Stimulated activated CD8-positive, alpha-beta memory T cell treated with anti-CD3 and anti-CD28 coated beads, Interleukin-15, amount 100 ng/mL, for 24 hours (primary cell): Measurements from ENCODE around the gene GIGYF2.
"Not testable (repeated sequence)": the region's sequence is repeated elsewhere in the genome, so short reads cannot be mapped to it uniquely, and the experiment has no call there.

Experiments used
- DNase-seq: peaks from one replicate; pipeline ENCODE4 v3.0.0-alpha.2; 2020; ENCODE audit warnings: low read depth

Gene GIGYF2

DNA sequence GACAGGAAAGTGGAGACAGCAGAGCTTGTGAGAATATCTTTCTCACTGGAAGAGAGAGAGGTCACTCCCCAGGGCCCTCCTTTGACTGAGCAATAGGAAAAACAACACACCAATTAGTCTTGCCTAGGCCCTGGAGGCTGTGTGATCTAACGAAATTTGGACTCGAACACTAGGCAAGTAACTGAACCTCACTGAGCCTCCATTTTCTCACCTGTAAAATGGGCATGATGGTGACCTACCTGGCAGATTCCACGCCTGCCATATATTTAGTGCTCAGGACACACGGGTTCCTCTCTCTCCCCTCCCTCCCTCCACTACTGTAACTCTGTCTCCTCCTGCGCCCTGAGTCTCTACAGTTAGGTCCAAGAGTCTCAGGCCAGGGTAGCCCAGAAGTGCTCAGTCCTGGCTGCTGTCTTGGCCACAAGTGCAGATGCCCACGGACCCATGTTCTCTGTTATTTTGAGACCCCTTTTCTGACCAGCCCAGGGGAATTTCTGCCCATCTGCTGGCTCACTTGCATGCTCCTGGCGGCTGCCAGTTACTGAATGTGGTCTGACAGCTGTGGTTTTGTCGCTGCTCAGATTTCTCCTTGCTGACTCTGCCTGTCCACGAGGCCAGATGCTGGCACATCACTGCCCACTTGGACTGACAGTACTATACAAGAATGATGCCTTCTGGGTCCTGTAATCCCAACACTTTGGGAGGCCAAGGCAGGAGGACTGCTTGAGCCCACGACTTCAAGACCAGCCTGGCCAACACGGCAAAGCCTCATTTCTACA, 9.6 kb upstream of the GIGYF2 start:
- DNase-seq: no peak

DNA sequence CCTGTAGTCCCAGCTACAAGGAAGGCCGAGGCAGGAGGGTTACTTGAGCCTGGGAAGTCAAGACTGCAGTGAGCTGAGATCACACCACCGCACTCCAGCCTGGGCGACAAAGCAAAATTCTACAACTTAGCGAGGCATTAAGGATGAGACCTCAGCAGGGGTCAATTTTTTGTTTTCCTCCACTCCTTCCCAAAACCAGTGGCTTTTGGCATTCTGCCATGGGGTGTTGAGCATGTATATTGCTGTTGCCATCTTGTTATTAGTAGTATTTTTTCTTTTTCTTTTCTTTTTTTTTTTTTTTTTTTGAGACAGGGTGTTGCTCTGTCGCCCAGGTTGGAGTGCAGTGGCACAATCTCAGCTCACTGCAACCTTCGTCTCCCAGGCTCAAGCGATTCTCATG, 8.9 kb upstream of the GIGYF2 start:
- no peak for DNase-seq

DNA sequence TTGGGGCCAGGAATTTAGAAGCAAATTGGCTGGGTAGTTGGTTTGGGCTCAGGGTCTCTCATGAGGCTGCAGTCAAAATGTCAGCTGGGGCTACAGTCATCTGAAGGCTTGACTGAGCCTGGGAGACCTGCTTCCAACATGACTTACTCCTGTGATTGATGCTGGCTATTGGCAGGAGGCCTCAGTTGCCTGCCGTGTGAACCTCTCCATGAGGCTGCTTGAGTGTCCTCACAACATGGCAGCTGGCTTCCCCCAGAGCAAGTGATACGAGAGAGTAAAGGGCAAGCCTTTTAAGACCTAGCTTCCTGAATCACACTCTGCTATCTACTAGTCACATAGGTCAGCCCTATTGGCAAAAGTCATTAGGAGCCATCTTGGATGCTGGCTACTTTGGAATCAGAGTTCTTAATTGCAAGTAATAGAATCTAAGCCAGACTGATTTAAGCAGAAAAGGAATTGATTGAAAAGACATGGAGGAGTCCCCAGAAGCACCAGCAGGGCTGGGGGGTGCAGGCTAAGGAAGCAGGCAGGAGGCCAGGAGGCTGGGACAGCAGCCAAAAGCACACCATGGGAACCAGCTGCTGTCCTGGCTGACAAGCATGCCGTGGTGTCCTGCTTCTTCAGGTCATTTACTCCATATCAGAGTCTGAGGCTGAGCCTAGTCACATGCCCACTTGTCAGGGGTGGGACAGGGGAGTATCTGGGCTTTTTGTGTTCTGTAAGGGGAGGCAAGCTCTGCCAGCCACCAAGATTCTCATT, 7.8 kb upstream of the GIGYF2 start:
- DNase-seq: no peak

DNA sequence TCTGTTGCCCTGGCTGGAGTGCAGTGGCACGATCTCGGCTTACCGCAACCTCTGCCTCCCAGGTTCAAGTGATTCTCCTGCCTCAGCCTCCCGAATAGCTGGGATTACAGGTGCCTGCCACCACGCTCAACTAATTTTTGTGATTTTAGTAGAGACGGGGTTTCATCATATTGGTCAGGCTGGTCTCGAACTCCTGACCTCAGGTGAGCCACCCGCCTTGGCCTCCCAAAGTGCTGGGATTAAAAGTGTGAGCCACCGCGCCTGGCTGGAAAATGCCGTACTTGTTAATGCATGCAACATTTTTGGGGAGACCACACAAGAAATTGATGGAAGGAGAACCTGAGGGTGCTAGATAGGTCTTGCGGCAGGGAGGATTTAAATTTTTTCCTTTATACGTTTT, 6.0 kb upstream of the GIGYF2 start:
- not testable (repeated sequence) for DNase-seq

DNA sequence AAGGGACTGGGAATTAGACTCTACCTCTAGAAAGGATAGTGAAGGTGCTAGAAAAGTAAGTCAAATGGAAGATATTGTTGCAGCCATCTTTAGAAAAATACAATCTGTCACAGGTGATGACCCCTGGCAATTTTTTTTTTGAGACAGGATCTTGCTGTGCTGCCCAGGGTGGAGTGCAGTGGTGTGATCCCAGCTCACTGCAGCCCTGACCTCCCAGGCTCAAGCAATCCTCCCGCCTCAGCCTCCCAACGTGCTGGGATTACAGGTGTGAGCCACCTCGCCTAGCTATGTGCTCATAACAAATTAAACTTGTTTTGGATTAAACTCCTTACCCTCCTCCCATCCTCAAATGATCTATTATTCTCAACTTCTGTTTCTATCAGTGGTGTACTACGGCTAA, 3.8 kb upstream of the GIGYF2 start:
- DNase-seq: no peak

DNA sequence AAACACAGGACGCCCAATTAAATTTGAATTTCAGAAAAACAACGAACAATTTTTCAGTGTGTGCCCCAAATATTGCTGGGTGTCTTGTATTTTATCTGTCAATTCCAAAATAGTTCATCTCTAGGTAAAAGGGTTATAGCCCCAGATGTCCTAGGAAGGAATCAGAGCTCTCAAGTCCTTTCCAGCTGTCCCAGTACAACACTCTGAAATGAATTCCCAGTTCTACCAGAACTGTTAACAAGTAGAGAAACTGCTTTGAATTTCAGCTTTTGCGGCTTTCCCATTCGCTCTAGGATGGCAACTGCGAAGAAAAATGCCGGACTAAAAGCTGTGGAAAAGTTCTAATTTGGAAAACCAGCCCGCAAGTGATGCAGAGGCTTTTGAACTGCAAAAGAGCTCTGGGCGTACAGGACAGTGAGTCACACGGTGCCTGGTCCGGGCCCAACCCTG, 497 bp upstream of the GIGYF2 start:
- DNase-seq: no peak

DNA sequence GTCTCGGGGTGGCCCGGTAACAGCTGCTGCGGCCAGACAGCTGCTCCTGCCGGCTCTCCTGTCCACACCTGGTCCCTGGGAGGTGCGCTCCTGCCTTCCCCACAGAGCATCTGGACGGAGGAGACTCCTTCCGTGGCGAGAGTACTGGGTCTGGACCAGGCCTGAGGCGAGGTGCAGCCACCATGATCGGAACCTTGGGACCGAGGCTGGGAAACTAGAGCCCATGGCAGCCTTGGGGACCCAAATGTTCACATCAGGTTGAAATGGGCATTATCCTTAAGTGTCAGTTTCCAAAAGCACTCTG, 628 bp downstream of the GIGYF2 start:
- no peak for DNase-seq

DNA sequence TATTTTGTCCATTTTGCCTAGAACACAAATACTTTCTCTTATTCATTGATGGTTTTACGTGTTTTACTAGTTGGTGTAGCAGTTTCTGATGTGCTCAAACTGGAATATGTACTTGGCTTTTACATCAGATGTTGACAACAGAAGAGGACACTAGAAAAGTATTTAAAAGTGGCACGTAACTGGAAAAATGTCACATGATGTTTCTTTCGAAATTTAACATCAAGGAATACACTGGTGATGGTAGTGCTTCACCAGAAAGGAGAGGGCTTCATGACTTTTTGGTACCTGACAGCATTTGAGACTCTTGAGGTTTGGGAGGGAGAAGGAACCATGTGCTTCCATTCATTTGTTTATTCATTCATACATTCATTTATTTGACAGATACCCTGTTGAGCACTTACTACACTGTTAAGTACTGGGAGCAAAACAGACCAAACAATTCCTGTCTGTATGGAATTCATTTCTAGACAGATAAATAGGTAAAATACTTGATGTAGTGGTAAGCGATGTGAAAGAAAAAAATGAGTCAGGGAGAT, 1.5 kb downstream of the GIGYF2 start:
- no peak for DNase-seq

DNA sequence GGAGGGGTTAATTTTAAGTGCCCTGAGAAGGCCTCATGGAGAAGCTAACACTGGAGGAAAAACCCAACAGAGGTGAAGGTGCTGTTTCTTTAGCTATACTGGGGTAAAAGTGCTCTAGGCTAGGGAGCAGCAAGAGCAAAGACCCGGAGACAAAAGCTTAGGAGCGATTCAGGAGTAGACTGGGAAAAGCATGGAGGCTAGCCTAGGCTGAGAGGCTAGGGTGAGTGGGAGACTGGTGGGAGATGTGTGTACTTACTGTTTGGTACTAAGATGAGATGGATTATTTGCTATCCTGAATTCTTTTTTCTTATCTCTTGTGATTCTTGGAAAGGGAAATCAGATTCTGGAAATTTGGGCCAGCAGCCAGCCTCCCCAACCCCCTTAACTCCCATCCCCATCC, 2.0 kb downstream of the GIGYF2 start:
- no peak for DNase-seq

DNA sequence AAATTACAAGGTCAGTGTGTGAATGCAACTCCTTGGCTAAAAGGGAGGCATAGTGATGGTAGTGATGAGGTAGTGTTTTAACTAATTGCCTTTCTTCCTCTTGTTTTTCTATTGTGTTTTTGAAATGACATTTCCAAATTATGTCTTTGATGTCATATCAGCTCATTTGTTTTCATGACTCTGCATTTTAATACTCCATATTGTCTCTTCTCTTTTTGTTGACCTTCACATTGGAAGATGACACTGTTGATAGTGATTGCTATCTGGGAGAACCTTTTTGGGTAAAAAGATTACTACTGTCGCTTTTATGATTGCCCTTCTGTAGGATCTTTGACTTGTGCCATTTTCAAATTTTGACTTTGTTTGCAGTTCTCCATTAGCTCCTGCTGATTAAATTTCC, 3.0 kb downstream of the GIGYF2 start:
- DNase-seq: no peak

DNA sequence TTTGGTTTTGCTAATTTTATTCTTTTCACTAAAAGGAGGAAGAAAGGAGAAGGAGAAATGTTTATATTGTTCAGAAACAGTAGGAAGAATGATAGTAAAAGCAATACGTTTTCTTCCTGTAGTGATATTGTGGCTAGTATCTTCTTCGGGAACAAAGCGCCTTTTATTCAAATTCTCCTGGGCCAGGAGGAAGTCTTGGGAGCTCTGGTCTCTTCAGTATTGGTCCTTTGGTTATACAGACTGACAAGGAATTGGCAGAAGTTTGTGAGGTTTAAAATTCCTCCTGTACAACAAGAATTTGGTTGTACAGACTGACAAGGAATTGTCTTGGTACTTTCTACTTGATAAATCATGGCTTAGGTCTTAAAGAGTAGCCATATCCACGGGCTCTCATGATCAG, 9.9 kb downstream of the GIGYF2 start:
- DNase-seq: no peak

DNA sequence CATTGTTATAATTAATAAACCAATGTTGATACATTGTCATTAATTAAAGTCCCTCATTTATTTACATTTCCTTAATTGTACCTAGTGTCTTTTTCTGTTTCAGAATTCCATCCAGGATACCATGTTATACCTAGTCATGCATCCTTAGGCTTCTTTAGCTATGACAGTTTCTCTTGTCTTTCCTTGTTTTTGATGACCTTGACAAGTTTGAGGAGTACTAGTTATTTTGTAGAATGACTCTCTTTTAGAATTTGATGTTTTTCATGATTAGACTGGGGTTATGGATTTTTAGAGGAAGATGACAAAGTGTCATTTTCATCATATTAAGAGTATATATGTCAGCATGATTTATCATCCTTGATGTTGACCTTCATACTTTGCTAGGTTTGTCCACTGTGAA, 16.4 kb downstream of the GIGYF2 start:
- DNase-seq: no peak

DNA sequence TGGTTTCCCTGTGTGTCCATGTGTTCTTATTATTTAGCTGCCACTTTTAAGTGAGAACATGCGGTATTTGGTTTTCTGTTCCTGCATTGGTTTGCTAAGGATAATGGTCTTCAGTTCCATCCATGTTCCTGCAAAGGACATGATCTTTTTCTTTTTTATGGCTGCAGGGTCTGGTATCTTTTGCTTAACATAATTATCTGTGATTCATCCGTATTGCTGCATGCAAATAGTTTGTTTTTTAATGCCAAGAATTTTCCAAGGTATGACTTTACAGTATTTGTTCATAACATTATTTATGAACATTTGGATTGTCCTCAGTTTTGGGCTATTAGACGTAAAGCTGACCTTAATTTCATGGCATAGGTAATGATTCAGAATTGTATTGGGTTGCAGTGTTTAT, 17.8 kb downstream of the GIGYF2 start:
- DNase-seq: no peak

DNA sequence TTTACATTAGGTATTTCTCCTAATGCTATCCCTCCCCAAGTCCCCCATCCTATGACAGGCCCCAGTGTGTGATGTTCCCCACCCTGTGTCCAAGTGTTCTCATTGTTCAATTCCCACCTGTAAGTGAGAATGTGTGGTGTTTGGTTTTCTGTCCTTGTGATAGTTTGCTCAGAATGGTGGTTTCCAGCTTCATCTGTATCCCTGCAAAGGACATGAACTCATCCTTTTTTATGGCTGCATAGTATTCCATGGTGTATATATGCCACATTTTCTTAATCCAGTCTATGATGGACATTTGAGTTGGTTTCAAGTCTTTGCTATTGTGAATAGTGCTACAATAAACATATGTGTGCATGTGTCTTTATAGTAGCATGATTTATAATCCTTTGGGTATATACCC, 22.9 kb downstream of the GIGYF2 start:
- not testable (repeated sequence) for DNase-seq

DNA sequence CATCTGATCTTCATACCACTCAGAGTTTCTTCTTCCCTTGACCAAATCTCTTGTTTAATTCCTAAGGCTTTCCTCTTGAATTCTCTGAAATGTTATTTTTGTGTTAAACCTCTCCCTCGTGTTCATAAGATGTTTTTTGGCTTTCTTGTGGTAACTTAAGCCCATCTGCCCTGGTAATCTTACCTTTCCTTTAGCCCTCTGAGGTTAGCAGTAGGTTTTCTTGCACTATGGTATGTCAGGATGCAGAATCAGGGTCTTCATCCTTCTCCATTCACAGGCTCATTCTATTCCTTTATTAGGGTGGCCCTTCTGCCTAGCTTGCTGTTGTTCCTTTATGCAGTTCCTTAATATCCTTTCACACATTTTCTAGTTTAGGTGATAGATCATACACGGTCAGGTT, 24.1 kb downstream of the GIGYF2 start:
- no peak for DNase-seq

DNA sequence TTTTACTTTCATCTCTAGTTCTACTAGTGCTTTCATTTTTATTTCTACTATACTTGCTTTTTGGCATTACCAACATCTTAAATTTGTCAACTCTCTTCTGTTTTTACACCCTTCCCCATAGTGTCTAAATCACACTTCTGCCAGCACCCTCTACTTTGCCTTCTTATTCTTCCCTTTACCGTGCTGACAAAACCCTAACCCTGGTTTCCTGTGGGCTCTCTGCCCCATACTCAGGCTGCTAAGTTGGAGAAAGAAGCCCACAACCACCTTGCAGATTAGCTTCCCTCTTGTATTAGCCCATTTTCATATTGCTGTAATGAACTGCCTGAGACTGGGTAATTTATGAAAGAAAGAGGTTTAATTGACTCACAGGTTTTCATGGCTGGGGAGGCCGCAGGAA, 24.8 kb downstream of the GIGYF2 start:
- DNase-seq: no peak

DNA sequence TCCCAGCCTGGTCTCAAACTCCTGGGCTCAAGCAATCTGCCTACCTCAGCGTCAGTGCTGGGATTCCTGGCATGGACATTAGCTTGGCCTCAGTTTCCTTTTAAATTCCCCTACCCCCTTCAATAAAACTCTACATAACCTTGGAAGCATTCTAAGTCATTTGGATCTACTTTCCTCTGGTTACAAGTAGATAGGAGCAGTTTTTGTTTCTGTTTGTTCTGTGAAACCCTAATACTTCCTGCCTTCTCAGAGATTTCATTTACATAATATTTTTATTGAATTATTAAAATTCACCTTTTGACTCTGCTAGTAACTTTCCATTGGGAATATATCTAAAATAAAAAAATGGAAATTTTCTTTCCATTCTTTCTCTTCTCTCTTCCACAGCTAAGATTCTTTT, 25.9 kb downstream of the GIGYF2 start:
- DNase-seq: no peak

DNA sequence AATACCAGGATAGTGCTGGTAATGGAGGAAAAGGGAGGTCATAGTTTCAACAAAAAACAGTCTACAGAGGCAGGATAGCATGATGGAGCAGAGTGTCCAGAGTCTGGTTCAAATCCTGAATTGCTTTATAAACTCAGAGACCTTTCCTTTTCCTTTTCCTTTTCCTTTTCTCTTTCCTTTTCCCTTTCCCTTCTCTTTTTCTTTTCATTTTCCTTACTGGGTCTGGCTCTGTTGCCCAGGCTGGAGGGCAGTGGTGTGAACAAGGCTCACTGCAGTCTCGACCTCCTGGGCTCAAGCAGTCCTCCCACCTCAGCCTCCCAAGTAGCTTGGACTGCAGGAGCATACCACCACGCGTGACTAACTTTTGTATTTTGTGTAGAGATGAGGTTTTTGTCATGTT, 31.7 kb downstream of the GIGYF2 start:
- DNase-seq: no peak

DNA sequence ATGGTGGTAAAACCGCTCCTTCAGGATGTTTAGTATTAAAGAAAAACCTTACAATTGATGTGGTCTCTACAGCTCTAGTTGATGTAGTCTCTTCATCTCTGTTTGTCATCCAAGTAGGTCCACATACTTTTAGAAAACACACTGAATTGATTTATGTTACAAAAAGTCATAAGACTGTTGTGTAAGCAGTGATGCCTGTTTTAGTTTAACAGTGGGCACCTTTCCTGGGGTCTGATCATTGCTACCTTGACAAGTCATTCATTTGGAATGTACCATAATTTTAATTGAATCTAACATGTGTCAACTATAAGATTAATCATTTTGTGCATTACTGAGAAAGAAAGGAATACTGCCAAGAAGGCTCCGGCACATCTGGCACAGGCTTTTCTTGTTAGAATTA, 34.3 kb downstream of the GIGYF2 start:
- DNase-seq: no peak

DNA sequence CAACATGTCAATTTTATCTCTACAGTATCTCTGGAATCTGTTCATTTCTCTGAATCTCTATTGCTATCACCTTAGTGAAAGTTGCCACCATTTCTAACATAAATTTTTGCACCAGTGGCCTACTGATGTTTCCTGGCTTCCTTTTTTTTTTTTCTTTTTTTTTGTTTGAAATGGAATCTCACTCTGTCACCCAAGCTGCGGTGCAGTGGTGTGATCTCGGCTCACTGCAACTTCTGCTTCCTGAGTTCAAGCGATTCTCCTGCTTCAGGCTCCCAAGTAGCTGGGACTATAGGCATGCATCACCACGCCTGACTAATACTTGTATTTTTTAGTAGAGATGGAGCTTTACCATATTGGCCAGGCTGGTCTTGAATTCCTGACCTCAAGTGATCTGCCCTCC, 44.2 kb downstream of the GIGYF2 start:
- DNase-seq: no peak

DNA sequence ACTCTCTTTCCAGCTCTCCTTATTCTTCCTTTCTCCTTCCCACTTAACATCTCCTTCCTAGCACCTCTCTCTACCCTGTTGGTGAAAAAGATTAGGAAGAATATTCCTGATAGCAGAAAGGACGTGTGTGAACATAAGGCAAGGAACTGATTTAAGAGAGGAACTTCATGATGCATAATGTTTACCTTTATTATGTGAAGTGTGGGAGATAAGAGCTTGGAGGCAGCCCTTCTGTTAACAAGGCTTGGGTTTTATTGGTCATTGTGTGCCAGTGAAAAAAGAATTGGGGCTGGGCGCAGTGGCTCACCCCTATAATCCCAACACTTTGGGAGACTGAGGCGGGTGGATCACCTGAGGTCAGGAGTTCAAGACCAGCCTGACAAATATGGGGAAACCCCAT, 44.8 kb downstream of the GIGYF2 start:
- DNase-seq: no peak

DNA sequence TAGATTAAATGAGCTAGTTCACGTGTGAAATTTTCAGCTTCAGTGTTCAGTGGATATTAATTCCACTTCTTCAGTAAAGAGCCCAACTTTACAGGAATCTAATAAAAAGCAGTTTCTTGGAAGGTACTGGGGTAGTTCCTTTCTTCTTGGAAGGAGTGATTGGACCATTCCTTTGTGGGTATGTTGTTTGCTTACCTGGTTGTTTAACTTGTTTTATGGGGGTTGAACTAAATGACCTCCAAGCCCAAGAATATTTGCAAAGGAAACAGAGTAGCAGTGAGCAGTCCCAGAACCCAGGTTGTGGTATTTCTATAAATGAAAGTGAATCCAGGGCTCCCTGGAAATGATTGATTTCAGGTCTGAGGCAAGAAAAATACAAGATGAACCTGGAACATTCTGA, 47.8 kb downstream of the GIGYF2 start:
- DNase-seq: no peak

DNA sequence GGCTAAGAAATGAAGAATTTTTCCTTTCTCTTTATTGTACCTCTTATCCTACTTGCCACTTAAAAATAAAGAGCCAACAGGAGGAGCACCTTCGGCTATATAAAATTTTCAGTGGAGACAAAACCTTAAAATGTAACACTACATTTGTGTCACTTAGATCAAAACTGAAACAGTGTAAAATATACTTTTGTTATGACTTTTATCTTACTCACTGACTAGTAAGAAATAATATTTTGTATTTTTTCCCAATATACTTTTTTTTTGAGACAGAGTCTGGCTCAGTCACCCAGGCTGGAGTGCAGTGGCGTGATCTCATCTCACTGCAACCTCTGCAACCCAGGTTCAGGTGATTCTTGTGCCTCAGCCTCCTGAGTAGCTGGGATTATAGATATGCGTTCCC, 50.9 kb downstream of the GIGYF2 start:
- no peak for DNase-seq

DNA sequence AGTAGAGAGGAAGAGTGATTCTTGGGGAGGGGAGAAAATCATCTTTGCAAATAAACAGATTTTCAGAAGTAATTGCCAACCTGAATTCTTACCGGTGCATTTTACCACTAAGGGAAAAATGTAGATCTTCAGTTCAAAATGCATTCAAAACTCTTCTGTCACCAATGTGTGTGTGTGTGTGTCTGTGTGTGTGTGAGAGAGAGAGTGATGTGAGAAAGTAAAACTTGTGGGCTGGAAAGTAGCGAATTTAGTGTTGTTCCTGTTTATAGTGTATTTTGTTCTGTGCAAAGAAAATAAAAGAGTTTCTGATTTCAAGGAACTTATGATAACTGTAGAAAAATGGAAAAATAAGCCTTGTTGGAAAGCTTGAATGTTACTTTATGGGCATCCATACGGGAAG, 52.2 kb downstream of the GIGYF2 start:
- DNase-seq: no peak
